ENCODE results near the gene PDSS2.
"Not testable (repeated sequence)": the region's sequence is repeated elsewhere in the genome, so short reads cannot be mapped to it uniquely, and the experiment has no call there.

PDSS2 gene

GRCh38 chr6:107121266-107121665 lies 338.1 kb downstream of the PDSS2 start:
- no peak for DNase-seq (ENCODE audit: low read depth in 2 of 2)

GRCh38 chr6:107120404-107120803 lies 339.0 kb downstream of the PDSS2 start:
- no peak for DNase-seq (ENCODE audit: low read depth in 2 of 2)

- DNase-seq (ENCODE audit: low read depth in 2 of 2) = no peak
Measured at GRCh38 chr6:107118976-107119375, 340.4 kb downstream of the PDSS2 start.

- DNase-seq (ENCODE audit: low read depth in 2 of 2) = not testable (repeated sequence)
Measured at GRCh38 chr6:107118540-107118939, 340.8 kb downstream of the PDSS2 start.

GRCh38 chr6:107116931-107117330 lies 342.4 kb downstream of the PDSS2 start:
- no peak for DNase-seq (ENCODE audit: low read depth in 2 of 2)

- DNase-seq (ENCODE audit: low read depth in 2 of 2) = no peak
Measured at GRCh38 chr6:107116328-107116892, 343.0 kb downstream of the PDSS2 start.

GRCh38 chr6:107115695-107116327 lies 343.6 kb downstream of the PDSS2 start:
- DNase-seq (ENCODE audit: low read depth in 2 of 2) = no peak

GRCh38 chr6:107114926-107115694 lies 344.3 kb downstream of the PDSS2 start, which contains the start of gene BEND3:
BEND3 (minus strand) TSS chr6:107115515; CDS start chr6:107099285, 16,230 bp downstream.
- DNase-seq (ENCODE audit: low read depth in 2 of 2) = no peak

GRCh38 chr6:107114213-107114925 lies 345.0 kb downstream of the PDSS2 start:
- DNase-seq (ENCODE audit: low read depth in 2 of 2) = peak; percentile 62 to 64

- no peak for DNase-seq (ENCODE audit: low read depth in 2 of 2)
Measured at GRCh38 chr6:107110200-107110599, 349.2 kb downstream of the PDSS2 start.

GRCh38 chr6:107108201-107108890 lies 351.0 kb downstream of the PDSS2 start:
- no peak for DNase-seq (ENCODE audit: low read depth in 2 of 2)

- DNase-seq (ENCODE audit: low read depth in 2 of 2) = no peak
Measured at GRCh38 chr6:107107791-107108190, 351.6 kb downstream of the PDSS2 start.

- DNase-seq (ENCODE audit: low read depth in 2 of 2) = no peak
Measured at GRCh38 chr6:107106165-107106564, 353.2 kb downstream of the PDSS2 start.

- DNase-seq (ENCODE audit: low read depth in 2 of 2) = no peak
Measured at GRCh38 chr6:107105511-107106116, 353.8 kb downstream of the PDSS2 start.

- no peak for DNase-seq (ENCODE audit: low read depth in 2 of 2)
Measured at GRCh38 chr6:107103082-107103481, 356.3 kb downstream of the PDSS2 start.

Measured in fibroblast of skin of left biceps (primary cell).